CD4-positive, alpha-beta T cell treated with Interleukin-2 at 100 ng/mL for 4 hours (primary cell): ENCODE results near the gene DGLUCY.
"Not testable (repeated sequence)": the region's sequence is repeated elsewhere in the genome, so short reads cannot be mapped to it uniquely, and the experiment has no call there.

ENCODE experiments used
- DNase-seq: peaks from one replicate; pipeline ENCODE4 v3.0.0-alpha.2; 2020; ENCODE audit warnings: low spot score

DGLUCY gene

DNA sequence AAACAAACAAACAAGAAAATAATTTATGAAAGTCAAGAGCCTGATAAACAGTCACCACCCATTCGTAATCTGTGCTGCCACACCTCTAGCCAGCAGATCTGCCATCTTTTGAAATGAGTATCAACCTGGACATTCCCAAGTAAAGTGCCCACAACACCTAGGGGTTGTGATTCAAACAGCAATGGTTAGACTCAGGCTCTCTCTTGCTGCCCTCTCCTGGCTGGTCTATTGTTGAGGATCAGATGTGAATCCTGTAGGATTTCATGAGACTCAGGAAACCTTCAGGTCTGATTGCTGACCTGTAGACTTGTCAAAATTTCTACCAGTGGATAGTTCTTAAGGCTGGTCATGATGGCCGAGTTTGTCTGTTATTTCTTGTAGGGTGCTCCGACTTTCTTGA, 26.8 kb downstream of the DGLUCY start:
- DNase-seq, result peak; percentile 13

DNA sequence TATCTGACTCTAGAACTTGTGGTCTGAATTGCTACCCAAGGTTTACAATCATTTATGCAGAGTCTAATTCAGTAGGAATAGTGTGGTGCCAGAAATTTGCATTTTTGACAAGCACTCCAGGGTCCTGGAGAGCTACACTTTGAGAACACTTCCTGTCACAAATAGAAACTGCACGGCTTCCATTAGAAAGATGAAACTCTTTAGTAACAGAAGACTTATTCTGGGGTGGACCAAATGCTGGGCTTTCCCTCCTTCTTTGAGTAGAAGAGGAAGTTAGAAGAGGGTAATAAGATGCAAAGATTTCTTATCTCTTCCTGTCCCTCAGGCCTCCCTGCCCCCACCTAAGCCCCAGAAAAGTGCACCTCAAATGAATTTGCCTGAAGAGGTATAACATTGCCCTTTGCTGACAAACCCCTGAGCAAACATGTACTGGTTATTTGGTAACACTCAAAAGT, 28.4 kb downstream of the DGLUCY start:
- DNase-seq, result peak; percentile 14

DNA sequence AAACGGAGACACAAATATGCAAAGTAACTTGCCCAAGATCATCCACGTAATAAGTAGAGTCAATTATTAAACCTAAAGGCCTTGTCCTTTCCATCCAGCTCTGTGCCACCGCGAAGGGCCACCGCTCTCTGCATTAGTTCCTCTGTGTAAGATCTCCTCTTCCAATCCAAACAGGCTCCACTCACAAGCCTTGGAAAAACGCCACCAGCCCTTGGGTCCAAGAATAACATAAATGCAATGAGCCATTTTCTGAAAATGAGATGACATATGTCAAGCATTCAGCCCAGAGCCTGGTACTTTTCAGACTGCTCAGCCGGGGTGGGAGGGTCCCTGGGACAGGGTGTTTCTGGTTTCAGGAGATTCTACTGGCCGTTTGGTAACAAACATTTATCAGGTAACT, 30.0 kb downstream of the DGLUCY start:
- DNase-seq, result no peak

DNA sequence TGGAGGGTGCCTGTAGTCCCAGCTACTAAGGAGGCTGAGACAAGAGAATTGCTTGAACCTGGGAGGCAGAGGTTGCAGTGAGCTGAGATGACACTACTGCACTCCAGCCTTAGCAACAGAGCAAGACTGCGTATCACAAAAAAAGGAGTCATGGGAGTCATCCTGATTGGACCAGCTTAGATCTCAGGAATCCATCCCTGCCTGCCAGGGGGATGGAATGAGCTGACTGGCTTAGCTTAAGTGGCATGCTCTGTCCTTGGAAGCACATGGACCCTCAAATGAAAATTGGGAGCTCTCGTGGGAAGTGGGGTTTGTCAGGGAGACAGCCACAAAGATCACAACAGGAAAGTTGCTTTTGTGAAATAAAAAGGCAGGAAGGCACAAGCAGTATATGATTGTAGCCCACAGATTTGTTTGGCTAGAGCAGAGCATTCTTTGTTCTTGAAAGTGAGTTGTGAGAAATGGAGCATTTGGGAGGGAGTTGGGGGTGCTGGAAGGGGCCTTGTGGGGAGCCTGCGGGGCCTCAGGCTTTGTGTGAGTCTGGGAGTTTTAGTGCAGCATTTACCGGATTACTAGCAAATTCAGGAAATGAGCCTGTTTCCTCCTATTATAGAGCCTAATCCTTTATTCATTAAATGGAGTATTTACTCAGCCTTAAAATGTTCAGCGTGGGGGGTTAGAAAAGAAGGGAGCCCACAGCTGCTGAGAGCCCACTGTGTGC, 30.7 kb downstream of the DGLUCY start:
- no peak for DNase-seq

GRCh38 chr14:91145391-91146160, 31.7 kb downstream of the DGLUCY start:
- DNase-seq, result no peak

GRCh38 chr14:91146661-91147060, 32.8 kb downstream of the DGLUCY start:
- no peak for DNase-seq

DNA sequence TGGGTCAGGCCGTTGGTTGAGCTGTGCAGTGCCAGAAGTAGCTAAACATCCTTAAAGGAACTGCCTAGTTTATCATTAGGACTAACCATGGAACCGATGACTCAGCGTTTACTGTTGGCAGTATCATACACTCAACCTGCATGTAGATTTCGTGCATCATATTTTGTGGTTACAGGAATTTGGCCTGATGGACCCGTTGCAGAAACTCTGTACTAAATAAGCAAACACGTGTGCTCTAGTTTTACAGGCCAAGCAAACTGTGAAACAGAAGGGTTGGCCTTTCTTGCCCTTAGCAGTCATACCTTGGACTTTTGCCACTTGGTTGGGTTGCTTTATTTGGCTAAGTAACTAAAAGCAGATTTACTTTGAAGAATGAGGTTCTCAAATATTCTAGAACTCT, 35.6 kb downstream of the DGLUCY start:
- DNase-seq, result no peak

- no peak for DNase-seq
Measured at GRCh38 chr14:91152499-91152898, 38.6 kb downstream of the DGLUCY start.

DNA sequence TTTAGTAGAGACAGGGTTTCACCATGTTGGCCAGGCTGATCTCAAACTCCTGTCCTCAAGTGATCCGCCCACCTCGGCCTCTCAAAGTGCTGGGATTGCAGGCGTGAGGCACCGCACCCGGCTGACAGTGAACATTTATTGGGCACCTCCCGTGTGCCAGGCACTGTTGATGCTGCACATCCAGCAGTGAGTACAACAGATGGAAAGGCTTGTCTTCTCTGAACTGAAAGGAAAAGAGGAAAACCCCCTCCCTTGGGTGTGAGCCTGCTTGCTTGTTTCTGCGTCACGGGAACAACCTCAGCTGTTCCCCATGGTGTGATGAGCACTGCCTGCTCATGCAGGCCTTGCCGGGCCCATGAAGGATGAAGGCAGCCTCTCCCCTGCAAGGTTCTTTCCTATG, 39.5 kb downstream of the DGLUCY start:
- DNase-seq, result no peak

- peak; percentile 53 for DNase-seq
Measured at GRCh38 chr14:91154851-91155625, 41.2 kb downstream of the DGLUCY start.

GRCh38 chr14:91155626-91156089, 41.8 kb downstream of the DGLUCY start:
- no peak for DNase-seq

DNA sequence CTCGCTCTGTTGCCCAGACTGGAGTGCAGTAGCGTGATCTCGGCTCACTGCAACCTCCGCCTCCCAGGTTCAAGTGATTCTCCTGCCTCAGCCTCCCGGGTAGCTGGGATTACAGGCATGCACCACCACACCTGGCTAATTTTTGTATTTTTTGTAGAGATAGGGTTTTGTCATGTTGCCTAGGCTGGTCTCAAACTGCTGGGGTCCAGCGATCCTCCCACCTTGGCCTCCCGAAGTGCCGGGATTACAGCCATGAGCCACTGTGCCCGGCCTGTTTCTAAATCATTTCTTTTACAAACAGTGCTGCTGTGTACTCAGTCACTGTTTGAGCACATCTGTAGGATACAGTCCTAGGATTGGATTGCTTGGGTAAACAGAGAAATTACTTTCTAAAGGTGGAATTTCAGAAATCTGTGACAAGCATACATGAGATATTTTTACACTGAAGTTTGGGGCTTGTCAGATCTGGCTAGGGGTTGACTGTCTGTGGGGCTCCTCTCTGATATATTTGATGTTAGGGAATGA, 42.3 kb downstream of the DGLUCY start:
- DNase-seq, result not testable (repeated sequence)

DNA sequence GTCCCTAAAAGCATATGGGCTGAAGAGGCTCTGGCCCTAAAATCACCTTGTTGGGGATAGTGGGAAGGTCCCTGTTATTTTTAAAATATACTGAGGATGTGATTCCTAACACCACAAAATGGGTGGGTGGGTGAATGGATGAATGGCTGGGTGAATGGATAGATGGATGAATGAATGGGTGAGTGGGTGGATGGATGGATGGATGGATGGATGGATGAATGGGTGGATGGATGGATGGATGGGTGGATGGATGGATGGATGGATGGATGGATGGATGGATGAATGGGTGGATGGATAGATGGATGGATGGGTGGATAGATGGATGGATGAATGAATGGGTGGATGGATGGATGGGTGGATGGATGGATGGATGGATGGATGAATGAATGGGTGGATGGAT, 43.0 kb downstream of the DGLUCY start:
- not testable (repeated sequence) for DNase-seq

- no peak for DNase-seq
Measured at GRCh38 chr14:91158091-91158790, 44.4 kb downstream of the DGLUCY start.

DNA sequence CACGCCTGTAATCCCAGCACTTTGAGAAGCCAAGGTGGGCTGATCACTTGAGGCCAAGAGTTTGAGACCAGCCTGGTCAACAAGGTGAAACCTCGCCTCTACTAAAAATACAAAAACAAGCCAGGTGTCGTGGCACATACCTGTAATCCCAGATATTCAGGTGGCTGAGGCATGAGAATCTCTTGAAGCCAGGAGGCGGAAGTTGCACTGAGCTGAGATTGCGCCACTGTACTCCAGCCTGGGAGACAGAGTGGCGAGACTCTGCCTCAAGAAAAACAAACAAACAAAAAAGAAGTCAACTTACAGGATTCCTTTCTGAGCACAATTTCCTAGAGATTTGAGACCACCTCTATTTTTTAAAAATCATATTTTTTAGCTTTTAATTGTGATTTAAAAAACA, 45.3 kb downstream of the DGLUCY start:
- DNase-seq, result no peak

GRCh38 chr14:91159906-91160305, 46.0 kb downstream of the DGLUCY start:
- DNase-seq, result no peak

DNA sequence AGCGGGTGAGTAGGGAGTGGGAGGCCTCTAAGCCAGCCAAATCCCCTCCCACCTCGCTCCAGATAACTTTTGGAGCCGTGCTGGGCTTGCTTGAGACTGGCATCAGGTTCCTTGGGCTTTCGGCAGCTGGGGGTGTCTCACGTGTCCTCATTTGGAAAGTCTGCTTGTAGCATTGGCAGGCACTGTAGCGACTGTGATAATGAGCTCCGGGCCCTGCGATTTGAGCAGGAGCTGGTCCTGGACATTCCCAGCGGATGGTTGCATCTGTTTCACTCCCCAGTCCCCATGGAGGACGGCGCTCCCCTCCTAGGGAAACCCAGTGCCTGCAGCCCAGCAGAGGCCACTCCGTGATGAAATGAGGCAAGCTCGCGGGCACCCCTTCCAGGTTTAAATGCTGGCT, 49.4 kb downstream of the DGLUCY start:
- no peak for DNase-seq

GRCh38 chr14:91164676-91165075, 50.8 kb downstream of the DGLUCY start:
- no peak for DNase-seq

- DNase-seq, result no peak
Measured at GRCh38 chr14:91167380-91167770, 53.5 kb downstream of the DGLUCY start.

DNA sequence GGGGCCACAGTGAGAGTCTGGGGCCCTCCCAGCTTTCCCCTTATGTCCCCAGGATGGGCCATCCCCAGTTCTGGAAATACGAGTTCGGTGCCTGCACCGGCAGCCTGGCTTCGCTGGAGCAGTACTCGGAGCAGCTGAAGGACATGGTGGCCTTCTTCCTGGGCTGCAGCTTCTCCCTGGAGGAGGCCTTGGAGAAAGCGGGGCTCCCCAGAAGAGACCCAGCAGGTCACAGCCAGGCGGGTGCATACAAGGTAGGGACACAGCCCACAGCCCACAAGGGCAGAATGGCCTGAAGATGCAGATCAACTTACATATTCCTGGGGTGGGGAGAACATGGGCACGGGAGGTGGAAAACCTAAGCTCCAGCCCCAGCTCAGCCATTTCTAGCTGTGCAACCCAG, 56.1 kb downstream of the DGLUCY start:
- no peak for DNase-seq

- no peak for DNase-seq
Measured at GRCh38 chr14:91170504-91171121, 56.7 kb downstream of the DGLUCY start.
